Measurements from ENCODE around the gene PRDM11. TPM values are rescaled to one million over a fixed set of nuclear protein-coding genes. Genes with fewer than 3 reads are reported as not detected.

The PRDM11 gene
- total and polyA plus RNA-seq, 2 experiments from 2014 or later, result 0.24 to 3.7 TPM

GRCh38 chr11:45254070-45254469, 107.6 kb downstream of the PRDM11 start:
- Histone ChIP-seq H3K9ac (no peak overlapping the region), H3K9me2 (ENCODE audit: insufficient read depth) (no peaks in the 10 kb centered on the region), H3K4me3 (no peak overlapping the region), H3K27me3 (replicated peaks; ENCODE audit: insufficient read depth) (peaks cover 16% of the 10 kb centered on the region; the same call in 1 of the 2 replicates), H4K20me1 (ENCODE audit: insufficient read depth) (no peaks in the 10 kb centered on the region), H3K27ac (no peak overlapping the region), H2AFZ (no peak overlapping the region), H3F3A (ENCODE audit: insufficient read depth) (0 out of 2 replicates have a peak, but pooled peaks cover 2% of the 10 kb centered on the region), H3K4me1 (ENCODE audit: insufficient read depth) (no peaks in the 10 kb centered on the region), H3K9me3 (ENCODE audit: low read depth) (no peaks in the 10 kb centered on the region), H3K79me2 (ENCODE audit: insufficient read depth) (no peaks in the 10 kb centered on the region), H3K4me2 (ENCODE audit: unreplicated experiment) (no peak overlapping the region), H3K36me3 (ENCODE audit: low read depth) (no peaks in the 10 kb centered on the region)
- TF ChIP-seq EZH2phosphoT487 (IDR thresholded peaks at IDR 0.05; ENCODE audit: insufficient read depth, low read depth), result no peak
- no peak for TF ChIP-seq EZH2 (IDR thresholded peaks at IDR 0.05; ENCODE audit: insufficient read depth, poor library complexity, severe bottlenecking)
- 57 to 58% methylated on average over 4 of the region's 4 CpGs for WGBS, 2 experiments (ENCODE audit: low coverage in 1 of 2, low lambda C conversion rate in 2 of 2, missing lambda C conversion rate in 2 of 2)
- DNase-seq, result peak; percentile 22
- in situ Hi-C loops (cut with MboI), result no loop called here

GRCh38 chr11:45258982-45259530, 112.6 kb downstream of the PRDM11 start:
- no peak for DNase-seq
- Histone ChIP-seq H3K9me2 (ENCODE audit: insufficient read depth) (no peaks in the 10 kb centered on the region), H3K79me2 (ENCODE audit: insufficient read depth) (no peaks in the 10 kb centered on the region), H3K4me2 (ENCODE audit: unreplicated experiment) (no peak overlapping the region), H3K9me3 (ENCODE audit: low read depth) (no peaks in the 10 kb centered on the region), H3K27ac (no peak overlapping the region), H3K4me1 (ENCODE audit: insufficient read depth) (no peaks in the 10 kb centered on the region; the same call in 1 of the 2 replicates), H3K4me3 (no peak overlapping the region), H3F3A (ENCODE audit: insufficient read depth) (peaks cover 13% of the 10 kb centered on the region; the same call in 1 of the 2 replicates), H3K27me3 (replicated peaks; ENCODE audit: insufficient read depth) (peaks cover 3% of the 10 kb centered on the region; the same call in 1 of the 2 replicates), H2AFZ (no peak overlapping the region), H3K36me3 (ENCODE audit: low read depth) (no peaks in the 10 kb centered on the region), H4K20me1 (ENCODE audit: insufficient read depth) (no peaks in the 10 kb centered on the region), H3K9ac (no peak overlapping the region)
- WGBS, 2 experiments (ENCODE audit: low coverage in 1 of 2, low lambda C conversion rate in 2 of 2, missing lambda C conversion rate in 2 of 2), result 1 to 3% methylated on average over 4 of the region's 4 CpGs
- in situ Hi-C loops (cut with MboI), result no loop called here
- TF ChIP-seq EZH2 (IDR thresholded peaks at IDR 0.05; ENCODE audit: insufficient read depth, poor library complexity, severe bottlenecking), result no peak
- TF ChIP-seq EZH2phosphoT487 (IDR thresholded peaks at IDR 0.05; ENCODE audit: insufficient read depth, low read depth), result no peak

- Histone ChIP-seq H3K4me3 (no peak overlapping the region), H3K9me2 (ENCODE audit: insufficient read depth) (no peaks in the 10 kb centered on the region), H4K20me1 (ENCODE audit: insufficient read depth) (no peaks in the 10 kb centered on the region), H3K27ac (no peak overlapping the region), H3K4me1 (ENCODE audit: insufficient read depth) (peaks cover 4% of the 10 kb centered on the region), H3F3A (ENCODE audit: insufficient read depth) (peaks cover 17% of the 10 kb centered on the region), H2AFZ (no peak overlapping the region), H3K79me2 (ENCODE audit: insufficient read depth) (no peaks in the 10 kb centered on the region), H3K9ac (no peak overlapping the region), H3K27me3 (replicated peaks; ENCODE audit: insufficient read depth) (peaks cover 3% of the 10 kb centered on the region; the same call in 1 of the 2 replicates), H3K9me3 (ENCODE audit: low read depth) (no peaks in the 10 kb centered on the region), H3K36me3 (ENCODE audit: low read depth) (no peaks in the 10 kb centered on the region), H3K4me2 (ENCODE audit: unreplicated experiment) (no peak overlapping the region)
- in situ Hi-C loops (cut with MboI), result no loop called here
- peak; percentile 53 for DNase-seq
- TF ChIP-seq EZH2 (IDR thresholded peaks at IDR 0.05; ENCODE audit: insufficient read depth, poor library complexity, severe bottlenecking) (no peak), EZH2phosphoT487 (IDR thresholded peaks at IDR 0.05; ENCODE audit: insufficient read depth, low read depth) (no peak)
- WGBS, 2 experiments (ENCODE audit: low coverage in 1 of 2, low lambda C conversion rate in 2 of 2, missing lambda C conversion rate in 2 of 2), result 76 to 82% methylated on average over 3 of the region's 3 CpGs
Measured at GRCh38 chr11:45259592-45259991, 113.2 kb downstream of the PRDM11 start.

GRCh38 chr11:45260071-45260470, 113.6 kb downstream of the PRDM11 start:
- Histone ChIP-seq H3K9me2 (ENCODE audit: insufficient read depth) (no peaks in the 10 kb centered on the region), H3K27ac (no peak overlapping the region), H3F3A (ENCODE audit: insufficient read depth) (peaks cover 22% of the 10 kb centered on the region), H3K36me3 (ENCODE audit: low read depth) (no peaks in the 10 kb centered on the region), H3K4me3 (no peak overlapping the region), H3K9ac (no peak overlapping the region), H2AFZ (no peak overlapping the region), H3K79me2 (ENCODE audit: insufficient read depth) (no peaks in the 10 kb centered on the region), H3K4me1 (ENCODE audit: insufficient read depth) (peaks cover 7% of the 10 kb centered on the region), H4K20me1 (ENCODE audit: insufficient read depth) (no peaks in the 10 kb centered on the region), H3K27me3 (replicated peaks; ENCODE audit: insufficient read depth) (peaks cover 2% of the 10 kb centered on the region; the same call in 1 of the 2 replicates), H3K9me3 (ENCODE audit: low read depth) (no peaks in the 10 kb centered on the region), H3K4me2 (ENCODE audit: unreplicated experiment) (no peak overlapping the region)
- in situ Hi-C loops (cut with MboI), result no loop called here
- DNase-seq, result peak; percentile 12
- no peak for TF ChIP-seq EZH2 (IDR thresholded peaks at IDR 0.05; ENCODE audit: insufficient read depth, poor library complexity, severe bottlenecking)
- TF ChIP-seq EZH2phosphoT487 (IDR thresholded peaks at IDR 0.05; ENCODE audit: insufficient read depth, low read depth), result no peak
